ENCODE results near the gene SF1.

DNA sequence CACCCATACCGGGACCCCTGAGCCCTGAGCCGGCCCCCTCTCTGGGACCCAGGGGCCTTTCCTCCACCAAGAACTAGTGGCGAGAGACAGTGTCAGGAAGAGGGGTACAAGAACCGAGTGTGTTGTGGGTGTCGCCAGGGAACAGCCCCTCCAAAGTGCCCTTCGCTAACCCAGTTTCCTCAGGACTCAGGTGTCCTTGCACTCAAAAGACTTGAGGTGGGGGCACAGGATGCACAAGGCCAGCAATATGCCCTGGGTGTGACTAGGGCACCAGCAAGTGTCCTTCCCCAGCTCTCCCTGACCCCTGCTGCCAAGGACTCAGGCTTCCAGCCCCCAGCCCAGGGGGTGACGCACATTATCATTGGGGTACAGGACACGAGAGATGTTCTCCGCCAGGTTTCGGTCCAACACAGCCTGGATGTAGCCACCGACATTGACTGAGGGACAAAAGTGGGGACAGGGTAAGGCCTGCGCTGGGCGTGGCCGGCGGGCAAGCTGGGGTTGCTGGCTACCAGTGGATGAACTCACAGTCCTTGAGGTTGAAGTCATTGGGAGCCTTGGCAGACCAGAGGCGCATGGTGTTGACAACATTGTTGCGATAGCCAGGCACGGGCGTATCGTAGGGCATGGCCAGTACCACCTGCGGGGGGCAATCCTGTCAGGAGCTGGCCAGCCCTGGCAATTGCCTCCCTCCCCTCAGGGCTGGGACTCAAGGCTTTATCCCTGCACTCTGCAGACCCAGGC, 23.3 kb downstream of the SF1 start:
- TF ChIP-seq, protein P1, sequence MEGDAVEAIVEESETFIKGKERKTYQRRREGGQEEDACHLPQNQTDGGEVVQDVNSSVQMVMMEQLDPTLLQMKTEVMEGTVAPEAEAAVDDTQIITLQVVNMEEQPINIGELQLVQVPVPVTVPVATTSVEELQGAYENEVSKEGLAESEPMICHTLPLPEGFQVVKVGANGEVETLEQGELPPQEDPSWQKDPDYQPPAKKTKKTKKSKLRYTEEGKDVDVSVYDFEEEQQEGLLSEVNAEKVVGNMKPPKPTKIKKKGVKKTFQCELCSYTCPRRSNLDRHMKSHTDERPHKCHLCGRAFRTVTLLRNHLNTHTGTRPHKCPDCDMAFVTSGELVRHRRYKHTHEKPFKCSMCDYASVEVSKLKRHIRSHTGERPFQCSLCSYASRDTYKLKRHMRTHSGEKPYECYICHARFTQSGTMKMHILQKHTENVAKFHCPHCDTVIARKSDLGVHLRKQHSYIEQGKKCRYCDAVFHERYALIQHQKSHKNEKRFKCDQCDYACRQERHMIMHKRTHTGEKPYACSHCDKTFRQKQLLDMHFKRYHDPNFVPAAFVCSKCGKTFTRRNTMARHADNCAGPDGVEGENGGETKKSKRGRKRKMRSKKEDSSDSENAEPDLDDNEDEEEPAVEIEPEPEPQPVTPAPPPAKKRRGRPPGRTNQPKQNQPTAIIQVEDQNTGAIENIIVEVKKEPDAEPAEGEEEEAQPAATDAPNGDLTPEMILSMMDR (IDR thresholded peaks at IDR 0.05; ENCODE audit: low read length) = no peak
- no peak for TF ChIP-seq EZH2 (optimal IDR thresholded peaks at IDR 0.05; ENCODE audit: low read depth, low read length)

Data from MM.1S (cell line).